H1 (cell line): Measurements from ENCODE around the gene CYP26A1. TPM values are rescaled to one million over a fixed set of nuclear protein-coding genes. Genes with fewer than 3 reads are reported as not detected.

ENCODE experiments used
- CTCF ChIA-PET: fragments of 300-600 bp; sonication (Branson Sonifier 250); formaldehyde crosslinking; loops from one replicate; lab custom pipeline; 2021; ENCODE audit not compliant: partially characterized antibody; lab: Charles Lee
- POLR2A ChIA-PET: fragments of 300-600 bp; sonication (Branson Sonifier 250); formaldehyde crosslinking; loops from one replicate; lab custom pipeline; 2021; ENCODE audit warnings: inconsistent platforms; ENCODE audit not compliant: partially characterized antibody; lab: Charles Lee
- DNase-seq, 2 experiments: peaks; one replicate each; pipeline versions ENCODE4 v3.0.0 to v3.0.0-alpha.2; 2010 to 2022; ENCODE audit warnings: low spot score in 2 of 2, low read depth in 1 of 2, mixed read lengths in 1 of 2
- FAIRE-seq: peaks from 2 replicates; lab custom pipeline; 2011; peaks lifted over from hg19 to GRCh38; lab: Jason Lieb, UNC
- H2AFZ ChIP-seq: 2 replicates; pipeline ENCODE4 v1.8.1; 2012; ENCODE audit warnings: low read length, inconsistent platforms
- H2AK5ac ChIP-seq: 2 replicates; pipeline ENCODE4 v1.6.1; 2013; ENCODE audit warnings: low read depth, low read length
- H2BK120ac ChIP-seq: replicated peaks from 2 replicates; pipeline ENCODE3; 2013; ENCODE audit warnings: low read depth, low read length, inconsistent platforms
- H2BK12ac ChIP-seq: 2 replicates; pipeline ENCODE4 v1.6.1; 2013; ENCODE audit warnings: low read depth, low read length
- H2BK15ac ChIP-seq: 2 replicates; pipeline ENCODE4 v1.6.1; 2013; ENCODE audit warnings: low read length
- H2BK20ac ChIP-seq: 2 replicates; pipeline ENCODE4 v1.6.1; 2013; ENCODE audit warnings: low read length
- H2BK5ac ChIP-seq: 2 replicates; pipeline ENCODE4 v1.6.1; 2013; ENCODE audit warnings: low read depth, low read length
- H3K14ac ChIP-seq: 2 replicates; pipeline ENCODE4 v1.6.1; 2013; ENCODE audit warnings: inconsistent platforms; ENCODE audit not compliant: insufficient read length
- H3K18ac ChIP-seq: 2 replicates; pipeline ENCODE4 v1.6.1; 2013; ENCODE audit warnings: low read length; ENCODE audit errors: extremely low read depth
- H3K23ac ChIP-seq: 2 replicates; pipeline ENCODE4 v1.6.1; 2013; ENCODE audit warnings: inconsistent platforms; ENCODE audit not compliant: insufficient read length
- H3K23me2 ChIP-seq: 2 replicates; pipeline ENCODE4 v1.6.1; 2013; ENCODE audit warnings: low read depth, low read length
- H3K27ac ChIP-seq: 2 replicates; pipeline ENCODE4 v1.6.1; 2011; ENCODE audit warnings: low read depth, low read length, inconsistent platforms
- H3K27me3 ChIP-seq, 4 experiments: replicated peaks in 1 of 4; 1 replicate in 1 of 4; 2 replicates in 3 of 4; pipeline versions ENCODE4 v1.6.1 to v1.8.1; 2011 to 2013; ENCODE audit warnings: low read length in 3 of 4, mild to moderate bottlenecking in 3 of 4, inconsistent platforms in 2 of 4, mixed read lengths in 2 of 4, moderate library complexity in 1 of 4; ENCODE audit not compliant: control insufficient read depth in 3 of 4, insufficient read depth in 3 of 4; ENCODE audit errors: extremely low read depth in 1 of 4
- H3K36me3 ChIP-seq, 4 experiments: 2 replicates each; pipeline versions ENCODE4 v1.6.1 to v1.8.1; 2011 to 2013; ENCODE audit warnings: mild to moderate bottlenecking in 4 of 4, low read length in 3 of 4, moderate library complexity in 2 of 4, control low read depth in 1 of 4, inconsistent platforms in 1 of 4; ENCODE audit not compliant: insufficient read depth in 4 of 4, control insufficient read depth in 2 of 4
- H3K4ac ChIP-seq: replicated peaks from 2 replicates; pipeline ENCODE3; 2013; ENCODE audit warnings: low read length, low read depth, mixed read lengths, inconsistent platforms; ENCODE audit not compliant: insufficient read length
- H3K4me1 ChIP-seq, 4 experiments: replicated peaks in 1 of 4; 1 replicate in 1 of 4; 2 replicates in 3 of 4; pipeline versions ENCODE4 v1.6.1 to v1.8.1; 2011 to 2013; ENCODE audit warnings: low read length in 3 of 4, inconsistent platforms in 2 of 4, mixed read lengths in 1 of 4; ENCODE audit not compliant: insufficient read depth in 4 of 4, control insufficient read depth in 3 of 4
- H3K4me2 ChIP-seq, 2 experiments: 2 replicates each; pipeline versions ENCODE4 v1.6.1 to v1.8.1; 2011 to 2013; ENCODE audit warnings: low read depth in 2 of 2, low read length in 2 of 2, control low read depth in 1 of 2, inconsistent platforms in 1 of 2, mild to moderate bottlenecking in 1 of 2; ENCODE audit not compliant: insufficient read depth in 1 of 2
- H3K4me3 ChIP-seq, 4 experiments: fragments of 200-600, 300-600 bp in 1 of 4; sonication (generic), shearing (Covaris generic), sonication (Bioruptor Twin) in 1 of 4; 2 replicates each; pipeline versions ENCODE4 v1.5.1 to v1.8.1; 2011 to 2016; ENCODE audit warnings: low read length in 4 of 4, low read depth in 3 of 4, control low read depth in 2 of 4, inconsistent platforms in 2 of 4, mild to moderate bottlenecking in 2 of 4, mixed read lengths in 1 of 4, moderate library complexity in 1 of 4; ENCODE audit not compliant: insufficient read depth in 2 of 4; ENCODE audit errors: extremely low read depth in 1 of 4
- H3K56ac ChIP-seq: replicated peaks from 2 replicates; pipeline ENCODE3; 2013; ENCODE audit warnings: low read depth, mild to moderate bottlenecking, mixed read lengths, low read length, inconsistent platforms; ENCODE audit not compliant: insufficient read length
- H3K79me1 ChIP-seq: 2 replicates; pipeline ENCODE4 v1.6.1; 2013; ENCODE audit warnings: low read depth, low read length, control low read depth
- H3K79me2 ChIP-seq, 2 experiments: 2 replicates each; pipeline versions ENCODE4 v1.6.1 to v1.8.1; 2012 to 2013; ENCODE audit warnings: low read length in 2 of 2, mild to moderate bottlenecking in 2 of 2, inconsistent platforms in 1 of 2; ENCODE audit not compliant: insufficient read depth in 2 of 2, control insufficient read depth in 1 of 2
- H3K9ac ChIP-seq, 4 experiments: replicated peaks in 1 of 4; 1 replicate in 1 of 4; 2 replicates in 3 of 4; pipeline versions ENCODE4 v1.6.1 to v1.8.1; 2011 to 2013; ENCODE audit warnings: low read depth in 3 of 4, low read length in 3 of 4, control low read depth in 2 of 4, mild to moderate bottlenecking in 2 of 4, moderate library complexity in 2 of 4, inconsistent platforms in 1 of 4; ENCODE audit errors: extremely low read depth in 1 of 4
- H3K9me3 ChIP-seq, 2 experiments: 2 replicates each; pipeline versions ENCODE4 v1.6.1 to v1.8.1; 2012 to 2013; ENCODE audit warnings: mild to moderate bottlenecking in 2 of 2, moderate library complexity in 2 of 2, control low read depth in 1 of 2, inconsistent platforms in 1 of 2, low read depth in 1 of 2, low read length in 1 of 2, mixed read lengths in 1 of 2; ENCODE audit not compliant: insufficient read depth in 2 of 2
- H4K20me1 ChIP-seq, 2 experiments: replicated peaks in 1 of 2; 2 replicates each; pipeline versions ENCODE3 to v1.8.1; 2011 to 2013; ENCODE audit warnings: inconsistent platforms in 2 of 2, low read length in 2 of 2, mild to moderate bottlenecking in 1 of 2; ENCODE audit not compliant: insufficient read depth in 2 of 2, control insufficient read depth in 1 of 2
- H4K5ac ChIP-seq: 2 replicates; pipeline ENCODE4 v1.6.1; 2013; ENCODE audit warnings: low read length, low read depth, mixed read lengths, inconsistent platforms; ENCODE audit not compliant: insufficient read length
- H4K8ac ChIP-seq: 2 replicates; pipeline ENCODE4 v1.8.0; 2013; ENCODE audit warnings: mild to moderate bottlenecking, moderate library complexity, low read length, inconsistent platforms; ENCODE audit not compliant: insufficient read depth; ENCODE audit errors: extremely low read depth
- H4K91ac ChIP-seq: replicated peaks from 2 replicates; pipeline ENCODE3; 2013; ENCODE audit warnings: low read length, mixed read lengths, inconsistent platforms; ENCODE audit not compliant: insufficient read length
- CBX8 ChIP-seq: fragments of 300-800, 300-1000 bp; sonication (generic); IDR thresholded peaks from 2 replicates; pipeline ENCODE4 v1.7.1; 2016; ENCODE audit warnings: low read depth, low read length, borderline replicate concordance
- CEBPB ChIP-seq: IDR thresholded peaks from 2 replicates; pipeline ENCODE4 v1.6.1; 2012; ENCODE audit warnings: low read depth, low read length
- CHD2 ChIP-seq: IDR thresholded peaks from 2 replicates; pipeline ENCODE4 v1.6.1; 2012; ENCODE audit warnings: low read length, improper control_type of control experiment
- CREB1 ChIP-seq: IDR thresholded peaks from 2 replicates; pipeline ENCODE4 v1.6.1; 2012; ENCODE audit warnings: inconsistent platforms
- GABPA ChIP-seq: IDR thresholded peaks from 2 replicates; pipeline ENCODE4 v1.6.1; 2011; ENCODE audit warnings: mild to moderate bottlenecking, low read length, moderate library complexity, borderline replicate concordance; ENCODE audit not compliant: insufficient read depth
- HDAC6 ChIP-seq: IDR thresholded peaks from one replicate; pipeline ENCODE4 v1.7.1; 2012; ENCODE audit warnings: low read depth, mild to moderate bottlenecking, inconsistent platforms, low read length, moderate library complexity
- KDM4A ChIP-seq: IDR thresholded peaks from one replicate; pipeline ENCODE4 v1.7.1; 2012; ENCODE audit warnings: low read depth, mild to moderate bottlenecking, moderate library complexity, low read length, inconsistent platforms; ENCODE audit not compliant: severe bottlenecking
- POLR2AphosphoS5 ChIP-seq: IDR thresholded peaks from 2 replicates; pipeline ENCODE4 v1.6.1; 2011; ENCODE audit warnings: low read depth, low read length
- SUZ12 ChIP-seq: fragments of 200-600 bp; sonication (generic); IDR thresholded peaks from 2 replicates; pipeline ENCODE4 v1.6.1; 2012; ENCODE audit warnings: mild to moderate bottlenecking, inconsistent platforms, low read length, moderate library complexity, mixed read lengths
- TCF12 ChIP-seq: IDR thresholded peaks from 2 replicates; pipeline ENCODE4 v1.6.1; 2011; ENCODE audit warnings: low read depth, mild to moderate bottlenecking, low read length
- YY1 ChIP-seq: IDR thresholded peaks from 2 replicates; pipeline ENCODE4 v1.6.1; 2011; ENCODE audit warnings: low read depth, mild to moderate bottlenecking, low read length
- ZNF274 ChIP-seq: IDR thresholded peaks from 2 replicates; pipeline ENCODE4 v1.7.0; 2012; ENCODE audit warnings: low read length, borderline replicate concordance; ENCODE audit errors: extremely low read depth
- WGBS, 2 experiments: shearing (Covaris generic) in 1 of 2; methylation state at CpG; one replicate each; pipeline versions ENCODE4 v1.1.6 to v1.1.7; 2013 to 2015; ENCODE audit warnings: low lambda C conversion rate in 2 of 2, mixed read lengths in 2 of 2, inconsistent platforms in 1 of 2, low coverage in 1 of 2, missing lambda C conversion rate in 1 of 2; ENCODE audit not compliant: insufficient replicate concordance in 2 of 2, insufficient coverage in 1 of 2, insufficient read length in 1 of 2; ENCODE audit errors: extremely low coverage in 1 of 2, missing lambda C conversion rate in 1 of 2; 5-methylcytosine and 5-hydroxymethylcytosine counted together
- polyA plus RNA-seq, 7 experiments: library from polyadenylated mRNA; depleted of rRNA in 3 of 7; stranded (reverse) in 5 of 7; unstranded in 2 of 7; fragments of >200 nt in 5 of 7; fragments of 200-250 nt in 2 of 7; gene quantifications; 1 replicate in 5 of 7; 2 replicates in 1 of 7; 4 replicates in 1 of 7; pipeline versions ENCODE4 v1.2.1 to v1.2.3, GENCODE V29; 2011 to 2013; ENCODE audit warnings: missing spikeins in 2 of 7, mixed read lengths in 2 of 7
- total RNA-seq: library from RNA; stranded (reverse); fragmentation: NEBNext Ultra II Directional; extraction: Animal tissue kit (Norgen Biotek cat#: 25700); gene quantifications from 2 replicates; pipeline ENCODE4 v1.2.1, GENCODE V29; 2021
- TF ChIP-seq, protein P1 (sequence below): IDR thresholded peaks from 2 replicates; pipeline ENCODE4 v1.6.1; 2012; ENCODE audit warnings: low read length, inconsistent platforms
- TF ChIP-seq, protein P2 (sequence below): IDR thresholded peaks from 2 replicates; pipeline ENCODE4 v1.6.1; 2012; ENCODE audit warnings: inconsistent platforms

Gene CYP26A1
- total and polyA plus RNA-seq, 2 of the 8 experiments (the other 6 are each of a cell fraction or from before 2014, with no cell fraction given) = 5.0 to 9.1 TPM

DNA sequence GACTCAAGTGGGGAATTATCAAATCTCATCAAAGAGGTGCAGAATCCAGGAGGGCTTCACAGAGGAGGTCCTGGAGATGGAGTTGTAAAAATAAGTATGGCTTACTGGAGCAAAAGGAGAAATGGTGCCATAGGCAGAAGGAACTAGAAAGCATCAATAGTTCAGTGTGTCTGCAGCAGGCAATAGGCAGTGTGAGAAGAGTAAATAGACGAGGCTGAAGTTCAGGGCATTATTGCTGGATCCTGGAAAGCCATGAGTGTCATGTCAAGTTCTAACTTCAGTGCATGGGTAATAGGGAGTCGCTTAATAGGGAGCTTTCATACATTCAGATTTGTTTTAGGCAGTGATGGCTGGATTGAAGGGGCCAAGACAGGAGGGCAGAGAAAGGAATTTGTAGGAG, 39.3 kb downstream of the CYP26A1 start:
- no peak overlapping the region for H4K8ac ChIP-seq
- H2BK12ac ChIP-seq = no peak overlapping the region
- H2AFZ ChIP-seq = no peak overlapping the region
- POLR2A ChIA-PET = no interaction called here
- no peaks in the 10 kb centered on the region; a peak in 1 of 7 replicates for H3K4me1 ChIP-seq
- H2BK120ac ChIP-seq = no peak overlapping the region
- H4K5ac ChIP-seq = no peak overlapping the region
- no peak overlapping the region for H3K27ac ChIP-seq
- no peak overlapping the region for H4K91ac ChIP-seq
- H3K36me3 ChIP-seq = no peaks in the 10 kb centered on the region
- H2BK15ac ChIP-seq = no peak overlapping the region
- H3K23ac ChIP-seq = no peak overlapping the region
- H3K56ac ChIP-seq = no peak overlapping the region
- no peak overlapping the region for H3K4ac ChIP-seq
- H3K9ac ChIP-seq = no peak overlapping the region
- no peak overlapping the region for H3K14ac ChIP-seq
- no peaks in the 10 kb centered on the region for H3K23me2 ChIP-seq
- no peak overlapping the region for H3K4me3 ChIP-seq
- H4K20me1 ChIP-seq = no peaks in the 10 kb centered on the region
- no peaks in the 10 kb centered on the region for H3K79me1 ChIP-seq
- peaks cover 5 to 7% of the 10 kb centered on the region in 2 experiments; a peak in 2 of 4 replicates for H3K9me3 ChIP-seq
- H2BK5ac ChIP-seq = no peak overlapping the region
- H3K27me3 ChIP-seq = peaks cover 0 to 2% (median 0%) of the 10 kb centered on the region in 4 experiments; a peak in 2 of 7 replicates
- H3K4me2 ChIP-seq = no peak overlapping the region
- WGBS, 2 experiments = 81% methylated on average over 2 of the region's 2 CpGs; no CpG with 5 or more reads in 1 of the 2 experiments
- no peak for DNase-seq
- H2AK5ac ChIP-seq = no peak overlapping the region
- FAIRE-seq = no peak
- CTCF ChIA-PET = interaction anchor here (3.8 kb wide), 1 partner anchor 178 kb away, joined by 27 read pairs; no protein-coding TSS in a partner anchor
- no peak overlapping the region for H2BK20ac ChIP-seq
- no peaks in the 10 kb centered on the region for H3K79me2 ChIP-seq
- H3K18ac ChIP-seq = no peak overlapping the region; the same call in 1 of the 2 replicates
- TF ChIP-seq POLR2AphosphoS5 (no peak), HDAC6 (no peak), CEBPB (no peak), CBX8 (no peak), KDM4A (no peak), GABPA (no peak), YY1 (no peak), CREB1 (no peak), TCF12 (no peak), ZNF274 (no peak), SUZ12 (no peak), CHD2 (no peak)
- TF ChIP-seq, protein P1, sequence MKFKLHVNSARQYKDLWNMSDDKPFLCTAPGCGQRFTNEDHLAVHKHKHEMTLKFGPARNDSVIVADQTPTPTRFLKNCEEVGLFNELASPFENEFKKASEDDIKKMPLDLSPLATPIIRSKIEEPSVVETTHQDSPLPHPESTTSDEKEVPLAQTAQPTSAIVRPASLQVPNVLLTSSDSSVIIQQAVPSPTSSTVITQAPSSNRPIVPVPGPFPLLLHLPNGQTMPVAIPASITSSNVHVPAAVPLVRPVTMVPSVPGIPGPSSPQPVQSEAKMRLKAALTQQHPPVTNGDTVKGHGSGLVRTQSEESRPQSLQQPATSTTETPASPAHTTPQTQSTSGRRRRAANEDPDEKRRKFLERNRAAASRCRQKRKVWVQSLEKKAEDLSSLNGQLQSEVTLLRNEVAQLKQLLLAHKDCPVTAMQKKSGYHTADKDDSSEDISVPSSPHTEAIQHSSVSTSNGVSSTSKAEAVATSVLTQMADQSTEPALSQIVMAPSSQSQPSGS = no peak
- TF ChIP-seq, protein P2, sequence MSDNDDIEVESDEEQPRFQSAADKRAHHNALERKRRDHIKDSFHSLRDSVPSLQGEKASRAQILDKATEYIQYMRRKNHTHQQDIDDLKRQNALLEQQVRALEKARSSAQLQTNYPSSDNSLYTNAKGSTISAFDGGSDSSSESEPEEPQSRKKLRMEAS = no peak
